Endothelial cell of umbilical vein (primary cell): ENCODE measurements around the gene EDC3. TPM values are rescaled to one million over a fixed set of nuclear protein-coding genes. Genes with fewer than 3 reads are reported as not detected.

ENCODE experiments used
- BruUV-seq: library from RNA; stranded (reverse); fragments of 400-500 nt; replicated peaks from 2 replicates; lab custom pipeline; 2021; lab: Mats Ljungman, UMichigan
- CTCF ChIA-PET: fragments of 300-600, 350-600 bp; sonication (Branson Sonifier 250); formaldehyde crosslinking; loops from one replicate; lab custom pipeline; 2021; ENCODE audit warnings: antibody characterized with exemption, inconsistent platforms; lab: Charles Lee
- POLR2A ChIA-PET: fragments of 300-600, 350-600 bp; sonication (Branson Sonifier 250); formaldehyde crosslinking; loops from one replicate; lab custom pipeline; 2021; ENCODE audit warnings: antibody characterized with exemption, inconsistent platforms; lab: Charles Lee
- DNase-seq: peaks from one replicate; pipeline ENCODE4 v3.0.0-alpha.2; 2011; ENCODE audit warnings: low read depth, low spot score
- FAIRE-seq: peaks from 2 replicates; lab custom pipeline; 2011; peaks lifted over from hg19 to GRCh38; lab: Jason Lieb, UNC
- H2AFZ ChIP-seq: 2 replicates; pipeline ENCODE4 v1.6.0; 2012; ENCODE audit warnings: low read depth, low read length, control low read depth, inconsistent platforms
- H3K27ac ChIP-seq: 2 replicates; pipeline ENCODE4 v1.5.1; 2011; ENCODE audit warnings: low read depth, mild to moderate bottlenecking, control low read depth, low read length, moderate library complexity; ENCODE audit not compliant: insufficient read depth
- H3K27me3 ChIP-seq, 2 experiments: 2 replicates each; pipeline versions ENCODE4 v1.6.0 to v1.6.1; 2011; ENCODE audit warnings: low read length in 2 of 2, mixed read lengths in 1 of 2; ENCODE audit not compliant: control insufficient read depth in 2 of 2, insufficient read depth in 2 of 2
- H3K36me3 ChIP-seq, 2 experiments: 2 replicates in 1 of 2; 3 replicates in 1 of 2; pipeline ENCODE4 v1.5.1; 2011; ENCODE audit warnings: low read length in 2 of 2, mild to moderate bottlenecking in 1 of 2, moderate library complexity in 1 of 2; ENCODE audit not compliant: control insufficient read depth in 2 of 2, insufficient read depth in 2 of 2; ENCODE audit errors: extremely low read depth in 1 of 2
- H3K4me1 ChIP-seq: 3 replicates; pipeline ENCODE4 v1.5.1; 2011; ENCODE audit warnings: mild to moderate bottlenecking, low read length; ENCODE audit not compliant: control insufficient read depth, insufficient read depth; ENCODE audit errors: extremely low read depth
- H3K4me2 ChIP-seq: 2 replicates; pipeline ENCODE4 v1.6.1; 2011; ENCODE audit warnings: low read length, control low read depth, mixed read lengths; ENCODE audit not compliant: insufficient read depth
- H3K4me3 ChIP-seq, 3 experiments: fragments of 200-600 bp in 1 of 3; sonication (generic), shearing (Covaris generic) in 1 of 3; replicated peaks in 1 of 3; 2 replicates each; pipeline ENCODE4 v1.5.1; 2011 to 2016; ENCODE audit warnings: control low read depth in 3 of 3, low read length in 3 of 3, mild to moderate bottlenecking in 2 of 3, inconsistent platforms in 1 of 3, low read depth in 1 of 3, moderate library complexity in 1 of 3; ENCODE audit not compliant: insufficient read depth in 1 of 3
- H3K79me2 ChIP-seq: 2 replicates; pipeline ENCODE4 v1.6.0; 2012; ENCODE audit warnings: low read length, inconsistent platforms; ENCODE audit not compliant: control insufficient read depth, insufficient read depth
- H3K9ac ChIP-seq: replicated peaks from 2 replicates; pipeline ENCODE3; 2011; ENCODE audit warnings: low read length, control low read depth; ENCODE audit not compliant: insufficient read depth; ENCODE audit errors: extremely low read depth
- H3K9me1 ChIP-seq: replicated peaks from 3 replicates; pipeline ENCODE4 v1.6.0; 2011; ENCODE audit warnings: mild to moderate bottlenecking, low read length; ENCODE audit not compliant: control insufficient read depth, insufficient read depth; ENCODE audit errors: extremely low read depth
- H3K9me3 ChIP-seq: replicated peaks from 2 replicates; pipeline ENCODE4 v1.5.1; 2012; ENCODE audit warnings: low read length, inconsistent platforms; ENCODE audit not compliant: control insufficient read depth, insufficient read depth
- H4K20me1 ChIP-seq: replicated peaks from 2 replicates; pipeline ENCODE3; 2011; ENCODE audit warnings: mild to moderate bottlenecking, low read length; ENCODE audit not compliant: control insufficient read depth, insufficient read depth; ENCODE audit errors: extremely low read depth
- CTCF ChIP-seq, 2 donors: IDR thresholded peaks; 1 replicate in 1 of 2; 2 replicates in 1 of 2; pipeline ENCODE4 v1.5.1; 2011; ENCODE audit warnings: low read length in 2 of 2, mild to moderate bottlenecking in 2 of 2, moderate library complexity in 2 of 2, control low read depth in 1 of 2, inconsistent platforms in 1 of 2, low read depth in 1 of 2; ENCODE audit not compliant: insufficient read depth in 1 of 2; ENCODE audit errors: extremely low read depth in 1 of 2
- EZH2 ChIP-seq: IDR thresholded peaks from 2 replicates; pipeline ENCODE4 v1.6.1; 2012; ENCODE audit warnings: borderline replicate concordance, low read depth, mild to moderate bottlenecking, moderate library complexity, low read length, inconsistent platforms; ENCODE audit not compliant: severe bottlenecking
- FOS ChIP-seq: IDR thresholded peaks from 2 replicates; pipeline ENCODE4 v1.6.1; 2011; ENCODE audit warnings: mild to moderate bottlenecking, low read length, moderate library complexity, borderline replicate concordance; ENCODE audit not compliant: insufficient read depth
- GATA2 ChIP-seq: IDR thresholded peaks from 2 replicates; pipeline ENCODE4 v1.7.0; 2011; ENCODE audit warnings: low read depth, mild to moderate bottlenecking, moderate library complexity, mixed read lengths, low read length; ENCODE audit not compliant: insufficient read length, insufficient read depth
- JUN ChIP-seq: IDR thresholded peaks from 2 replicates; pipeline ENCODE4 v1.6.1; 2011; ENCODE audit warnings: borderline replicate concordance, low read depth; ENCODE audit not compliant: insufficient read length, insufficient read depth
- MAX ChIP-seq: IDR thresholded peaks from 2 replicates; pipeline ENCODE4 v1.6.1; 2011; ENCODE audit not compliant: insufficient read depth, insufficient read length
- MYC ChIP-seq: IDR thresholded peaks from one replicate; pipeline ENCODE4 v1.6.1; 2011; ENCODE audit warnings: mild to moderate bottlenecking, low read depth, low read length
- POLR2A ChIP-seq: IDR thresholded peaks from 2 replicates; pipeline ENCODE4 v1.6.1; 2012; ENCODE audit warnings: low read depth, mild to moderate bottlenecking, control low read depth, low read length
- POLR2AphosphoS5 ChIP-seq: IDR thresholded peaks from 2 replicates; pipeline ENCODE4 v1.6.1; 2012; ENCODE audit warnings: low read depth, mild to moderate bottlenecking, control low read depth, low read length, moderate library complexity; ENCODE audit not compliant: insufficient read depth
- dilution Hi-C: fragments of 300-500 bp; cut with MboI; formaldehyde crosslinking; loops from one replicate; pipeline ENCODE4 v1.15.0; 2019; ENCODE audit warnings: low sequenced_read_pairs; ENCODE audit not compliant: extremely low pct_ligation_motif_present
- intact Hi-C: fragments of 100-400 bp; cut with micrococcal nuclease; formaldehyde crosslinking; loops from one replicate; pipeline ENCODE4 v1.10.0; 2022
- polyA plus RNA-seq, 4 experiments: library from polyadenylated mRNA; depleted of rRNA in 3 of 4; stranded (reverse) in 3 of 4; unstranded in 1 of 4; fragments of >200 nt; gene quantifications; 2 replicates each; pipeline versions ENCODE4 v1.2.1 to v1.2.3, GENCODE V29; 2011 to 2012; ENCODE audit warnings: missing spikeins in 1 of 4
- total RNA-seq: library from RNA; stranded (reverse); gene quantifications from 2 replicates; pipeline ENCODE4 v1.2.3, GENCODE V29; 2021

EDC3 gene
- total and polyA plus RNA-seq, 2 donors (not counting 3 experiments of a cell fraction or from before 2014, with no cell fraction given) = 55.9 to 56.5 TPM

GRCh38 chr15:74622758-74623157 is 73.1 kb downstream of the EDC3 start:
- FAIRE-seq (no peak), DNase-seq (no peak)
- TF ChIP-seq EZH2 = no peak
- TF ChIP-seq FOS = no peak
- no peak for TF ChIP-seq POLR2AphosphoS5
- TF ChIP-seq MAX = no peak
- no peak for TF ChIP-seq MYC
- no peak for TF ChIP-seq JUN
- no peak for TF ChIP-seq POLR2A
- no peak for TF ChIP-seq CTCF (IDR thresholded peaks at IDR 0.05; ENCODE audit: extremely low read depth in 1 of 2, insufficient read depth in 1 of 2, low read depth in 1 of 2, low read length in 2 of 2)
- TF ChIP-seq GATA2 = no peak
- CTCF ChIA-PET = interaction anchor here (8.4 kb wide), 1 partner anchor 10 kb away, joined by 82 read pairs; no protein-coding TSS in a partner anchor
- no peaks in the 10 kb centered on the region for H3K9me3 ChIP-seq
- no peak overlapping the region for H3K27ac ChIP-seq
- peaks cover 38% of the 10 kb centered on the region for H3K79me2 ChIP-seq
- H2AFZ ChIP-seq = no peak overlapping the region
- peaks cover 33 to 79% of the 10 kb centered on the region in 2 experiments for H3K36me3 ChIP-seq
- no peak overlapping the region for H3K4me3 ChIP-seq
- H4K20me1 ChIP-seq = peaks cover 5% of the 10 kb centered on the region
- no peaks in the 10 kb centered on the region for H3K27me3 ChIP-seq
- intact Hi-C loops = loop anchor here (5.0 kb wide), 1 partner anchor 185 kb away; no protein-coding TSS in a partner anchor
- dilution Hi-C loops = no loop called here
- H3K4me1 ChIP-seq = no peaks in the 10 kb centered on the region
- no peak overlapping the region for H3K4me2 ChIP-seq
- no peaks in the 10 kb centered on the region for H3K9me1 ChIP-seq
- no peak overlapping the region for H3K9ac ChIP-seq
- no TSS peak for BruUV-seq
- POLR2A ChIA-PET = no interaction called here
